Bronchial epithelial cell (primary cell): ENCODE results near the gene MGMT. TPM values are rescaled to one million over a fixed set of nuclear protein-coding genes. Genes with fewer than 3 reads are reported as not detected.

Experiments
- DNase-seq: peaks from one replicate; pipeline ENCODE4 v3.0.0-alpha.2; 2010; ENCODE audit warnings: low read depth
- FAIRE-seq: peaks from 2 replicates; lab custom pipeline; 2011; peaks lifted over from hg19 to GRCh38; lab: Jason Lieb, UNC
- H3K27me3 ChIP-seq: 2 replicates; pipeline ENCODE4 v1.5.1; 2011; ENCODE audit warnings: low read length; ENCODE audit not compliant: control insufficient read depth, insufficient read depth
- H3K36me3 ChIP-seq: 2 replicates; pipeline ENCODE4 v1.5.1; 2011; ENCODE audit warnings: low read length; ENCODE audit not compliant: control insufficient read depth, insufficient read depth
- H3K4me3 ChIP-seq: 2 replicates; pipeline ENCODE4 v1.5.1; 2011; ENCODE audit warnings: mild to moderate bottlenecking, low read depth, low read length, control low read depth
- CTCF ChIP-seq: IDR thresholded peaks from 2 replicates; pipeline ENCODE4 v1.5.1; 2011; ENCODE audit warnings: mild to moderate bottlenecking, moderate library complexity, low read length, control low read depth, inconsistent platforms; ENCODE audit not compliant: insufficient read depth, severe bottlenecking
- total RNA-seq: library from RNA; depleted of rRNA; stranded (reverse); fragments of >200 nt; gene quantifications from 2 replicates; pipeline ENCODE4 v1.2.1, GENCODE V29; 2014

Gene MGMT
- total RNA-seq, 1 donor from 2014 or later: 19.7 TPM

- no peak for TF ChIP-seq CTCF
- FAIRE-seq: no peak
- H3K27me3 ChIP-seq: no peaks in the 10 kb centered on the region
- H3K4me3 ChIP-seq: no peak overlapping the region
- DNase-seq: no peak
- no peaks in the 10 kb centered on the region for H3K36me3 ChIP-seq
Measured at GRCh38 chr10:129624526-129624925, 157.5 kb downstream of the MGMT start.

- Histone ChIP-seq H3K36me3 (no peaks in the 10 kb centered on the region), H3K4me3 (no peak overlapping the region), H3K27me3 (no peaks in the 10 kb centered on the region)
- DNase-seq (no peak), FAIRE-seq (no peak)
- TF ChIP-seq CTCF: no peak
Measured at GRCh38 chr10:129626309-129626708, 159.3 kb downstream of the MGMT start.

GRCh38 chr10:129626796-129627435, 159.9 kb downstream of the MGMT start:
- FAIRE-seq (no peak), DNase-seq (no peak)
- H3K27me3 ChIP-seq: no peaks in the 10 kb centered on the region
- no peak overlapping the region for H3K4me3 ChIP-seq
- TF ChIP-seq CTCF: no peak
- no peaks in the 10 kb centered on the region for H3K36me3 ChIP-seq

- TF ChIP-seq CTCF: no peak
- FAIRE-seq (no peak), DNase-seq (no peak)
- Histone ChIP-seq H3K27me3 (no peaks in the 10 kb centered on the region), H3K4me3 (no peak overlapping the region), H3K36me3 (no peaks in the 10 kb centered on the region)
Measured at GRCh38 chr10:129627442-129627841, 160.4 kb downstream of the MGMT start.

GRCh38 chr10:129628823-129629222, 161.8 kb downstream of the MGMT start:
- no peak overlapping the region for H3K4me3 ChIP-seq
- DNase-seq (no peak), FAIRE-seq (no peak)
- TF ChIP-seq CTCF: no peak
- no peaks in the 10 kb centered on the region for H3K36me3 ChIP-seq
- no peaks in the 10 kb centered on the region for H3K27me3 ChIP-seq

- H3K36me3 ChIP-seq: no peaks in the 10 kb centered on the region
- no peak overlapping the region for H3K4me3 ChIP-seq
- DNase-seq (no peak), FAIRE-seq (no peak)
- TF ChIP-seq CTCF: no peak
- H3K27me3 ChIP-seq: no peaks in the 10 kb centered on the region
Measured at GRCh38 chr10:129629911-129630310, 162.9 kb downstream of the MGMT start.
